HL-60 (cell line): ENCODE data around the gene DLX2.
"Not testable (repeated sequence)": the region's sequence is repeated elsewhere in the genome, so short reads cannot be mapped to it uniquely, and the experiment has no call there.

Experiments used
- CTCF ChIP-seq: IDR thresholded peaks from one replicate; pipeline ENCODE4 v1.5.1; 2011; ENCODE audit warnings: low read length, control low read depth, inconsistent platforms; ENCODE audit not compliant: insufficient read depth
- GABPA ChIP-seq: IDR thresholded peaks from 2 replicates; pipeline ENCODE4 v1.6.1; 2012; ENCODE audit warnings: low read depth
- POLR2AphosphoS5 ChIP-seq: IDR thresholded peaks from 2 replicates; pipeline ENCODE4 v1.6.1; 2012; ENCODE audit warnings: low read depth
- REST ChIP-seq: IDR thresholded peaks from 2 replicates; pipeline ENCODE4 v1.6.1; 2012; ENCODE audit warnings: low read depth; ENCODE audit not compliant: insufficient replicate concordance
- SPI1 ChIP-seq: IDR thresholded peaks from 2 replicates; pipeline ENCODE4 v1.6.1; 2012; ENCODE audit warnings: low read depth, mild to moderate bottlenecking, borderline replicate concordance

GRCh38 chr2:172060118-172060517, 42.6 kb downstream of the DLX2 start:
- TF ChIP-seq POLR2AphosphoS5, CTCF, GABPA, REST, SPI1: not testable (repeated sequence)
